ENCODE results near the gene KLHDC7A. TPM values are rescaled to one million over a fixed set of nuclear protein-coding genes. Genes with fewer than 3 reads are reported as not detected.

KLHDC7A gene
- total and polyA plus RNA-seq, 11 donors = 0.05 to 0.16 (median 0.12) TPM; not detected in 8

DNA sequence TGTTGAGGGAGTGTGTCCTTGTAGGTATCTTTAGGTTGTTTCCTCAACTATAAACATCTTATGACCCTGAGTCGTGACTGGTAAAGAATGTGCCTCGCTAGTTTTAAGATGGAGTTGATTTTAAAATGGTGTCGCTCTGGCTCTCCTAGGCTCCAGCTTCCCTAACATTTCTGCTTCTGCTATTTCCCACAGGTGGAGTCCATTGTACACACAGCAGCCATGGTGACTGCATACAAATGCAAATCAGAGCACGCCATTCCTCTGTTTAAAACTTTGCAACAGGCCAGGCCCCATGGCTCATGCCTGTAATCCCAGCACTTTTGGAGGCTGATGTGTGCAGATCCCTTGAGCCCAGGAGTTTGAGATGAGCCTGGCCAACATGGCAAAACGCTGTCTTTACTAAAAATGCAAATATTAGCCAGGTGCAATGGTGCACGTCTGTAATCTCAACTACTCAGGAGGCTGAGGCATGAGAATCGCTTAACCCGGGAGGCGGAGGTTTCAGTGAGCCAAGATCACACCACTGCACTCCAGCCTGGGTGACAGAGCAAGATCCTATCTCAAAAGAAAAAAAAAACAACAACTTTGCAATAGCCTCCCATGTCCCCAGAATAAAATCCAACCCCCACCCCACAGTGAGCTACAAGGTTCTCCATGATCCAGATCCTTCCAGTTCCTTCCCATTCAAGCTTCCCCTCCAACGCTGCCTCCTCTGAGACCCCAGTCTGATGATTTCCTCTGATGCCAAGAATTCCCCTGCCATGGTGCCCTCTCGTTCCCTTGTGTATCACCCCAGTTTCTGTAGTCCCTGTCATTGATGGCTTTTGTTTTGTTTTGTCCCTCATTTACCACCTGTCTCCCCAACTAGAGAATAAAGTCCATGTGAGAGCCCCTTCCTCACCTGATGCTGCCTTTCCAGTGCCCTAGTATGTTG lies 36.9 kb upstream of the KLHDC7A start:
- Histone ChIP-seq H3K27ac (no peak overlapping the region), H3K4me1 (no peaks in the 10 kb centered on the region), H3K27me3 (peaks cover 0 to 51% (median 3%) of the 10 kb centered on the region in 9 donors), H3K36me3 (no peaks in the 10 kb centered on the region), H3K9me3 (no peaks in the 10 kb centered on the region), H3K4me3 (no peak overlapping the region)
- WGBS, 4 donors = 58 to 77% (median 72%) methylated on average over 10 to 11 of the region's 11 CpGs
- DNase-seq (no peak), ATAC-seq (no peak)
- intact Hi-C loops (cut with DNase I) = loop anchor here in 1 of 10 donors (10.0 kb wide), 1 partner anchor 79 kb away; no protein-coding TSS in a partner anchor
- no peak for TF ChIP-seq POLR2A (IDR thresholded peaks at IDR 0.05)
- TF ChIP-seq, protein P1, sequence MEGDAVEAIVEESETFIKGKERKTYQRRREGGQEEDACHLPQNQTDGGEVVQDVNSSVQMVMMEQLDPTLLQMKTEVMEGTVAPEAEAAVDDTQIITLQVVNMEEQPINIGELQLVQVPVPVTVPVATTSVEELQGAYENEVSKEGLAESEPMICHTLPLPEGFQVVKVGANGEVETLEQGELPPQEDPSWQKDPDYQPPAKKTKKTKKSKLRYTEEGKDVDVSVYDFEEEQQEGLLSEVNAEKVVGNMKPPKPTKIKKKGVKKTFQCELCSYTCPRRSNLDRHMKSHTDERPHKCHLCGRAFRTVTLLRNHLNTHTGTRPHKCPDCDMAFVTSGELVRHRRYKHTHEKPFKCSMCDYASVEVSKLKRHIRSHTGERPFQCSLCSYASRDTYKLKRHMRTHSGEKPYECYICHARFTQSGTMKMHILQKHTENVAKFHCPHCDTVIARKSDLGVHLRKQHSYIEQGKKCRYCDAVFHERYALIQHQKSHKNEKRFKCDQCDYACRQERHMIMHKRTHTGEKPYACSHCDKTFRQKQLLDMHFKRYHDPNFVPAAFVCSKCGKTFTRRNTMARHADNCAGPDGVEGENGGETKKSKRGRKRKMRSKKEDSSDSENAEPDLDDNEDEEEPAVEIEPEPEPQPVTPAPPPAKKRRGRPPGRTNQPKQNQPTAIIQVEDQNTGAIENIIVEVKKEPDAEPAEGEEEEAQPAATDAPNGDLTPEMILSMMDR (IDR thresholded peaks at IDR 0.05) = no peak

DNA sequence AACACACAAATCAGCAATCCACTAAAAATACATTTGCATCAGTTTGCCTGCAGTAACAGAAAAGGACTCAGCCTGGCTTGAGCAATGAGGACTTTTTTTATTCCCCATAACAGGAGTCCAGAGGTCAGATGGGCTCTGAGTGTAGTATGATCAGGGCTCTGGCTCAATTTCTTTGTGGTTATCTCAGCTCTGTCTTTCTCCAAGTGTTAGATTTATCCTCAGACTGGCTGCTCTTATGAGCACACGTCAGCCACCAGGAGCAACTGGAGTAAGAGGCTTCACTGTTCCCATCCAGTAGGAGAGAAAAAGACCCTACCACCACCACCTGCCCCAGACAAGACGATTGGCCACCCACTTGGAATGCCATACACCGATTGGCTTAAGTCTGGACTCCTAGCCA lies 36.2 kb upstream of the KLHDC7A start:
- Histone ChIP-seq H3K27ac (no peak overlapping the region), H3K27me3 (peaks cover 0 to 54% (median 4%) of the 10 kb centered on the region in 9 donors), H3K4me1 (no peaks in the 10 kb centered on the region), H3K4me3 (no peak overlapping the region), H3K36me3 (no peaks in the 10 kb centered on the region), H3K9me3 (no peaks in the 10 kb centered on the region)
- no peak for DNase-seq
- no peak for TF ChIP-seq POLR2A (IDR thresholded peaks at IDR 0.05)
- TF ChIP-seq, protein P1 (IDR thresholded peaks at IDR 0.05) = no peak
- ATAC-seq = no peak
- intact Hi-C loops (cut with DNase I) = loop anchor here in 1 of 10 donors (10.0 kb wide), 1 partner anchor 80 kb away; no protein-coding TSS in a partner anchor
- 57 to 60% (median 59%) methylated on average over 3 of the region's 3 CpGs for WGBS, 4 donors

- no peak for ATAC-seq
- WGBS, 4 donors = 57 to 64% (median 61%) methylated on average over 4 of the region's 4 CpGs
- no peak for TF ChIP-seq POLR2A (IDR thresholded peaks at IDR 0.05)
- TF ChIP-seq, protein P1 (IDR thresholded peaks at IDR 0.05) = no peak
These were observed 34.0 kb upstream of the KLHDC7A start for GRCh38 chr1:18446751-18447150.

DNA sequence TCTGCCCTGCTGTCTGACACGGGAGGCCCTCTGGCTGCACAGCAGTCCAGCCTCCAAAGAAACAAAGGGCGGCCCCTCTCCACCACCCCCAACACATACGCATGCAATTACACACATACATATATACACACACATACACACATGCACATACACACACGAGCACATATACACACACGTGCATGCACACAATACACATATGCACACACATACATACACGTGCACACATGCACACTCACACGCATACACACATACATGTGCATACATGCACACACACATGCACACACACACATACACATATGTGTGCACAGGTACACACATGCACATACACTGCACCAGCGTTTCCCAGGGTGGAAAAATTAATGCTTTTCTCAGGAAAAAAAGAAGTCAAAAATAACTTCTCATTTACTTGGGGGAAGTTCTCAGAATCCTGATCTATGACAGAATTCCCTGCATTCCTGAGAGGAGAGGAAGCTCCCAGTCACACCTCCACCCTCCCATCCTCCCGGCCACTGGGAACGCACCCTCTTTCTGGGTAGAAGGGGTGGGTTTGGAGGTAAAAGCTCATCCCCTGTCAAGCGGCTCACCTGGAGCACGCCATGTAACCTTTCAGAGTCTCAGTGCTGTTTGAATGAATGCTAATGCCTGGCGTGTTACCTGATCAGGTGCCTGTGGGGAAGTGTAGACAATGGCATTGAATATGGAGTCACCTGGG lies 33.1 kb upstream of the KLHDC7A start:
- Histone ChIP-seq H3K4me1 (no peaks in the 10 kb centered on the region), H3K27ac (no peak overlapping the region), H3K4me3 (no peak overlapping the region), H3K9me3 (no peaks in the 10 kb centered on the region), H3K27me3 (peaks cover 0 to 46% (median 8%) of the 10 kb centered on the region in 9 donors), H3K36me3 (no peaks in the 10 kb centered on the region)
- DNase-seq = no peak
- 77 to 86% (median 78%) methylated on average over 12 to 13 of the region's 13 CpGs for WGBS, 4 donors
- no peak for ATAC-seq
- TF ChIP-seq, protein P1 (IDR thresholded peaks at IDR 0.05) = no peak
- no peak for TF ChIP-seq POLR2A (IDR thresholded peaks at IDR 0.05)
- intact Hi-C loops (cut with DNase I) = loop anchor here in 1 of 10 donors (10.0 kb wide), 1 partner anchor 83 kb away; no protein-coding TSS in a partner anchor

More at GRCh38 chr1:18446751-18447150, 34.0 kb upstream of the KLHDC7A start:
- H3K4me1 ChIP-seq = no peaks in the 10 kb centered on the region
- no peak overlapping the region for H3K27ac ChIP-seq
- no peak for DNase-seq
- no peaks in the 10 kb centered on the region for H3K9me3 ChIP-seq
- no peak overlapping the region for H3K4me3 ChIP-seq
- no peaks in the 10 kb centered on the region for H3K36me3 ChIP-seq
- peaks cover 0 to 45% (median 8%) of the 10 kb centered on the region in 9 donors for H3K27me3 ChIP-seq
- intact Hi-C loops (cut with DNase I) = loop anchor here in 1 of 10 donors (10.0 kb wide), 1 partner anchor 82 kb away; no protein-coding TSS in a partner anchor

Measured in heart left ventricle (tissue), 16 donors.